Activated CD4-positive, alpha-beta T cell treated with anti-CD3 and anti-CD28 coated beads, Interleukin-2, amount 10 ng/mL, durations not matched to agents 7 days and 5 days (primary cell): ENCODE results near the gene COL1A1. TPM values are rescaled to one million over a fixed set of nuclear protein-coding genes. Genes with fewer than 3 reads are reported as not detected.

Experiments used
- CTCF ChIA-PET: fragments of 350-600 bp; sonication (Branson Sonifier 250); formaldehyde crosslinking; loops from one replicate; lab custom pipeline; 2021; ENCODE audit warnings: antibody characterized with exemption; lab: Charles Lee
- POLR2A ChIA-PET: fragments of 350-600 bp; sonication (Branson Sonifier 250); formaldehyde crosslinking; loops from one replicate; lab custom pipeline; 2021; ENCODE audit warnings: antibody characterized with exemption; lab: Charles Lee
- DNase-seq: peaks from one replicate; pipeline ENCODE4 v3.0.0-alpha.2; 2020
- H3K27ac Mint-ChIP-seq: one replicate; pipeline ENCODE4 v1.8.0; 2021; ENCODE audit warnings: mild to moderate bottlenecking, moderate library complexity, mixed read lengths
- H3K27me3 Mint-ChIP-seq: one replicate; pipeline ENCODE4 v1.8.0; 2021; ENCODE audit warnings: mixed read lengths
- H3K36me3 Mint-ChIP-seq: one replicate; pipeline ENCODE4 v1.8.0; 2021; ENCODE audit warnings: low read depth, mixed read lengths
- H3K4me1 Mint-ChIP-seq: one replicate; pipeline ENCODE4 v1.8.0; 2021; ENCODE audit warnings: mixed read lengths
- H3K4me3 Mint-ChIP-seq: one replicate; pipeline ENCODE4 v1.8.0; 2021; ENCODE audit warnings: mild to moderate bottlenecking, moderate library complexity, mixed read lengths
- H3K9me3 Mint-ChIP-seq: one replicate; pipeline ENCODE4 v1.8.0; 2021; ENCODE audit warnings: mixed read lengths
- total RNA-seq, 2 experiments: library from RNA; stranded (reverse); gene quantifications; one replicate each; pipeline ENCODE4 v1.2.3, GENCODE V29; 2021

The COL1A1 gene
- total RNA-seq, 2 experiments from 2014 or later = 0.31 to 0.55 TPM

DNA sequence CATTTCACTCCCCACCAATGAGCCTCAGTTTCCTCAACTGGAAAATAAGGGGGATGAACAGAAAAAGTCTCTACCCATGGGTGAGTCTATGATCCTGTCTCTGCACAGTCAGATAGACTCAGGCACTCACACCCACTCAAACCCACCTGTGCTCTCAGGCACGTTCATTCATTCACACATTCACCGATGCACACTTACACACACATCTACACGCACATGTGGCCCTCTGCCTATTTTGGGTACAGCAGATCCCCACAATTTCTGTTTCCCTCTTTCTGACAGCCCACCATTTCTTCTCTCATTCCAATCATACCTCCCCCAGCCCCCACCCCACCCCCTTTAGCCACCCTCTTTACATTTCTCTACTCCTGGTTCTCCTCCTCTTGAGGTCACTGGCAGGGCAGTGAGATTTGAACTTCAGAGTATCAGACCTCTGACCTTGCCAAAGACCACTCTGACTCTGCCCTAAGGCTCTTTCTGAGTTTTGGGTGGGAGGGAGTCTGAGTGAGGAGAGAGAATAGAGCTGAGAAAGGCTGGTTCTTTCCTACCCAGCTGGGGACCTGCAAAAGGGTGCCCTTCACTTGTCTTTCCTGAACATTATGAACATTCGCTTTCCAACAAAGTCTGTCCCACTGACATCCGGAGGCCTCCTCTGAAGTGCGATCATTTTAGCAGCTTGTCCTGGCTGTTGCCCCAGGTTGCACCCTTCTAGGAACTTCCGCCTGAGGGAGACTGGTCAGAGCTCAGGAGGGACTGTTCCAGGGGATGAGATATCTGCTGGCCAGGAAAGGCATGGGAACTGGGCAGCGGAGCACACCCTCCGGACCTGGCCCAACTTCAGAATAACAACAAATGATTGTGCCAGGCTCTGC is 10.1 kb upstream of the COL1A1 start:
- CTCF ChIA-PET = interaction anchor here (1.4 to 3.2 kb wide), 3 partner anchors 10 to 13 kb away, joined by 3 to 26 read pairs (median 19); partner anchors contain the start of gene COL1A1
- POLR2A ChIA-PET = no interaction called here
- Mint-ChIP-seq H3K27ac (no peak overlapping the region), H3K4me3 (no peak overlapping the region), H3K9me3 (no peaks in the 10 kb centered on the region), H3K36me3 (no peaks in the 10 kb centered on the region), H3K4me1 (peaks cover 9% of the 10 kb centered on the region), H3K27me3 (peaks cover 29% of the 10 kb centered on the region)
- DNase-seq = no peak

DNA sequence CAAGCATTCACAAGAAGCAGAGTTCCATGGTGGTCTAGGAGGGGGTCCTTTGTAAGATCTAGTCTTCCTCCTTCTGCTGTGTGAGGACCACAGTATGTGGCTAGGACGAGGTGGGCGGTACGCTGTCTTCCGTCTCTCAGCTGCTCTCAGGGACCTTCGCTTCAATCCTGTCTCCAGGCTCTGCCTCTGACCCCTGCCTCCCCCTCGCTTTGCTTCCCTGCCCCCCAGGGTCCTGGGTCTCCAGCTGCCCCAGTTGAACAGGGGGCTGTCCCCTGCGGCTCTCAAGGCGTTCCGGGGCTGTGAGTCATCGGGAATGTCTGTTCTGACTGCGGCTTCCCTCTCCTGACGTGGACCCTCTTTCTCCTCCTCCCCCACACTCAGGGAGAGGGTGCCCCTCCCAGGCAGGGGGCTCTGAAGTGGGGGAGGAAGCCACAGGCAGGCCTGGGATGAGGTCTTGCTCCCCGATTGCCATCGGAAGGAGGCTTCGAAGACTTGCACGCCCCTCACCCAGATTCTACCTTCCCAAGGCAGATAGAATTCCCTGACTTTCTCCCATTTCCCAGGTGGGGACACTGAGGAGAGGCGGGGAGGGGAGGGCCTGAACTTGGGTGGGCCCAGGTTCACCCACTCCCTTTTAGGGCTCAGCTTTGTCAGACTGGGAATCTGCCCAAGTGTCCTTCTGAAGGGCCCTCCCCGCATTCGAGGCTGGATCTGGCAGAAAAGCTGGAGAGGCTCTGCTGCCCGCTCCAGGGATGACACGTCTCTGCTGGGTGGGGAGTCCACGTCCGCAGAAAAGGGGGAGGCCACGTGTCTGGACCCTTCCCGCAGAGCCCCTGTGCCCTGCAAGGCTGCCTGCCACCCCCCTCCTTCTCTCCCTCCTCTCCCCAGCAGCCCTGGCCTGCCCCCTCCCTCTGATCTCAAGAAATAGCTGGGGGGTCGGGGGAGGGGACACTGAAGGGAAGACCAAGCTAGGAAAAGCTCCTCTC is 9.1 kb upstream of the COL1A1 start:
- H3K27ac Mint-ChIP-seq = no peak overlapping the region
- no peak for DNase-seq
- no peaks in the 10 kb centered on the region for H3K36me3 Mint-ChIP-seq
- H3K27me3 Mint-ChIP-seq = peaks cover 35% of the 10 kb centered on the region
- POLR2A ChIA-PET = no interaction called here
- no peaks in the 10 kb centered on the region for H3K9me3 Mint-ChIP-seq
- no peak overlapping the region for H3K4me3 Mint-ChIP-seq
- CTCF ChIA-PET = interaction anchor here (3.2 kb wide), 1 partner anchor 9 kb away, joined by 19 read pairs; the partner anchor contains the start of gene COL1A1
- H3K4me1 Mint-ChIP-seq = peaks cover 9% of the 10 kb centered on the region

- Mint-ChIP-seq H3K4me3 (no peak overlapping the region), H3K9me3 (no peaks in the 10 kb centered on the region), H3K27me3 (peaks cover 40% of the 10 kb centered on the region), H3K4me1 (peaks cover 9% of the 10 kb centered on the region), H3K27ac (no peak overlapping the region), H3K36me3 (no peaks in the 10 kb centered on the region)
- CTCF ChIA-PET = interaction anchor here (0.6 to 3.2 kb wide), 4 partner anchors 9 to 225 kb away, joined by 4 to 19 read pairs (median 6); partner anchors contain the start of gene COL1A1
- POLR2A ChIA-PET = no interaction called here
- no peak for DNase-seq
Measured at GRCh38 chr17:50209472-50210239, 8.2 kb upstream of the COL1A1 start.

DNA sequence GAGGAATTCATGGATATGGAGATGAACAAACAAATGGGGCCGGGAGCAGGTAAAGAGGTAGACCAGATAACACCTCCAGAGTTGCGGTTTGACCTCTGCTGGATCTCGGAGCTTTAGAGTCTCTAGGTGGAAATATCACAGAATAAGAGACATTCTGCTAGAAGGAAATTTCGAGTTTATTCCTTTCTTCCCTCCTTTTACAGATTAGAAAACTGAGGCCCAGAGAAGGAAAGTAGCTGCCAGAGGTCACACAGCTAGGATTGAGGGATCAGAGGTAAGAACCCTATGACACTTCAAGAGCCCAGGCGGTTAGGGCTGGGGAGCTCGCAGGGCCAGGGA is 7.7 kb upstream of the COL1A1 start:
- DNase-seq = no peak
- no peaks in the 10 kb centered on the region for H3K36me3 Mint-ChIP-seq
- H3K27ac Mint-ChIP-seq = no peak overlapping the region
- ChIA-PET POLR2A (no interaction called here), CTCF (interaction anchor here (0.6 to 3.2 kb wide), 4 partner anchors 8 to 226 kb away, joined by 4 to 19 read pairs (median 6); partner anchors contain the start of gene COL1A1)
- no peak overlapping the region for H3K4me3 Mint-ChIP-seq
- H3K27me3 Mint-ChIP-seq = peaks cover 36% of the 10 kb centered on the region
- peaks cover 9% of the 10 kb centered on the region for H3K4me1 Mint-ChIP-seq
- no peaks in the 10 kb centered on the region for H3K9me3 Mint-ChIP-seq

DNA sequence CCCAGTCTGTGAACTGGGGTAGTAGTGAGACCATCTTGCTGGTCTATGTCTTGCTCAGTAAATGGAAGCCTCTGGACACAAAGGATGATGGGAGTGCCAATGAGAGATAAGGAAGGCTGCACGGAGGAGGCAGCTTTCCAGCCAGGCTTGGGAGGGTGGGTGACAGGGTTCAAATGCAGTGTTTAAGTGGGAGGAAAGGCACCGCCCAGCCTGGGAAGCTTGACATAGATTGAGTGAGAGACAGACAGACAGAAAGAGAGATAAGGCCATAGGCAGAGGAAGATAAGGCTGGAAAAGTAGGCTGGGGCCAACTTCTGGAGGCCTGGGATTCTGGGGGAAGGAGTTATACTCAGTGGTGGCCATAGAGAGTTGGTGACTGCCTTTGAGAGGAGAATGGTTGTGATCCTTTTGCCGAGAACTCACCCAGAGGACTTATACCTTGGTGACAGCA is 7.2 kb upstream of the COL1A1 start:
- Mint-ChIP-seq H3K4me3 (no peak overlapping the region), H3K4me1 (peaks cover 9% of the 10 kb centered on the region), H3K27me3 (peaks cover 38% of the 10 kb centered on the region), H3K36me3 (no peaks in the 10 kb centered on the region), H3K9me3 (no peaks in the 10 kb centered on the region), H3K27ac (no peak overlapping the region)
- no peak for DNase-seq
- ChIA-PET CTCF (interaction anchor here (0.8 to 3.2 kb wide), 4 partner anchors 8 to 114 kb away, joined by 3 to 19 read pairs (median 4); partner anchors contain the start of gene COL1A1), POLR2A (no interaction called here)

- ChIA-PET CTCF (interaction anchor here (1.0 to 3.2 kb wide), 3 partner anchors 7 to 46 kb away, joined by 3 to 19 read pairs (median 4); partner anchors contain the start of gene COL1A1), POLR2A (no interaction called here)
- Mint-ChIP-seq H3K36me3 (no peaks in the 10 kb centered on the region), H3K27me3 (peaks cover 40% of the 10 kb centered on the region), H3K27ac (no peak overlapping the region), H3K9me3 (no peaks in the 10 kb centered on the region), H3K4me3 (no peak overlapping the region), H3K4me1 (peaks cover 5% of the 10 kb centered on the region)
- DNase-seq = no peak
Measured at GRCh38 chr17:50207792-50208567, 6.5 kb upstream of the COL1A1 start.

DNA sequence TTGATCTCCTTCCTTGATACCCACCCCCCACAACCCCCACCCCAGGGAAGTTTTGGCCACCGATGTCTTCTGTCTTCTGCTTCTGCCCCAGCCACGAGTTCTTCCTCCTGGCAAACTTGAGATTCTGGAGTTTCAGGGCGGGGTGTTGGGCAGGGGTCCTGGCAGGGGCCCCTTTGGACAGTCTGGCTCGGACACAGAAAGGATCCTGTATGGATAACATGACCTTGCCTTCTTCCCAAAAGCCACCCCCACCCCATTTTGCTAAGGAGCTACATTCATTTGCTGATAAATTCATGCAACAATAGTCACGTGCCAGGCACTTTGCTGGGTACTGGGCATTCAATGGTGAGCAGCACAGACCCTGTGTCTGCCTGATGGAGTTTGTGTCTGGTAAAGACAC is 5.9 kb upstream of the COL1A1 start:
- DNase-seq = no peak
- Mint-ChIP-seq H3K27me3 (peaks cover 47% of the 10 kb centered on the region), H3K27ac (no peak overlapping the region), H3K4me3 (no peak overlapping the region), H3K36me3 (no peaks in the 10 kb centered on the region), H3K4me1 (peaks cover 4% of the 10 kb centered on the region), H3K9me3 (no peaks in the 10 kb centered on the region)
- POLR2A ChIA-PET = no interaction called here
- CTCF ChIA-PET = no interaction called here

- H3K27ac Mint-ChIP-seq = no peak overlapping the region
- ChIA-PET POLR2A (no interaction called here), CTCF (interaction anchor here (1.0 to 7.3 kb wide), 2 partner anchors 86 to 113 kb away, joined by 4 to 133 read pairs; no protein-coding TSS in a partner anchor)
- no peak for DNase-seq
- H3K36me3 Mint-ChIP-seq = no peaks in the 10 kb centered on the region
- H3K27me3 Mint-ChIP-seq = peaks cover 52% of the 10 kb centered on the region
- H3K4me1 Mint-ChIP-seq = peaks cover 4% of the 10 kb centered on the region
- no peak overlapping the region for H3K4me3 Mint-ChIP-seq
- H3K9me3 Mint-ChIP-seq = no peaks in the 10 kb centered on the region
Measured at GRCh38 chr17:50206604-50207293, 5.3 kb upstream of the COL1A1 start.

- ChIA-PET CTCF (interaction anchor here (1.0 to 7.3 kb wide), 4 partner anchors 50 to 112 kb away, joined by 3 to 133 read pairs (median 4); no protein-coding TSS in a partner anchor), POLR2A (no interaction called here)
- Mint-ChIP-seq H3K4me3 (no peak overlapping the region), H3K36me3 (no peaks in the 10 kb centered on the region), H3K27ac (no peak overlapping the region), H3K27me3 (peaks cover 51% of the 10 kb centered on the region), H3K4me1 (peaks cover 7% of the 10 kb centered on the region), H3K9me3 (no peaks in the 10 kb centered on the region)
- DNase-seq = no peak
Measured at GRCh38 chr17:50205963-50206505, 4.6 kb upstream of the COL1A1 start.

DNA sequence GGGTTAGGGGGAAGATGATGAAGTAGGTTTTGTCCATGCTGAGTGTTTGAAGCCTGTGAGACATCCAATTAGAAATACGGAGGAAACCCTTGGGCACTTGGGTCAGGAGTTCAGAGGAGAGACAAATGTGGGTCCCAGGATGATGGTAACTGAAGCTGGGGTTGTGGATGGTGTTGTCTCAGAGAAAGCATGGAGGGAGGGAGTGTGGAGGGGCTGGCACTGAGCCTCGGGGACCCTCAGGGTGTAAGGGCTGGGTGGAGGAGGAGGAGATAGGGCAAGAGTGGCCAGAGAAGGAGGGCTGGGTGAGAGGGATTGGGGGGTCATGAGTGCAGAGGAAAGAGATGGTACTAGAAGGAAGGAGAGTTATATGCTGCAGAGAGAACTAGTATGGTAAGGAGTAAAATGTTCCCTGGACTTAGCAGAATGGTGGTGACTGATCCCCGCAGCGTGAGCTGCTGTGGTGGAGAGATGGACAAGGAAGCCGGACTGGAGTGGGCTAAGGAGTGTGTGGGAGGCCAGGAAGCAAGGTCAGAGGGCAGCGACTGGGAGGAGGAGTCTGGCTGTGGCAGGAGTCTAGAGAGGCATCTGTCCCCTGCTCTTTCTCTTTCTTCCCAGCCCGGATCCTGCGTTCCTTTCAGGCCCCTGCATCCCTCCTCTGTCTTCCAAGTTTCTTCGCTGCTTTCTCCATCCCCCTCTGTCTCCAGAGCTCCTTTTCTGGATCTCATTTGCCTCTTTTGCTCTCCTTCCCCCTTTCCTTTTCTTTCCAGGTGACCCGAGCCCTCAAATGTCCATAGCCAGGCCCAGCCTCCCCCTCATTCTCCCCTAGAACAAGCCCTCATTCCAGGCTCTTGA is 3.9 kb upstream of the COL1A1 start:
- H3K9me3 Mint-ChIP-seq = no peaks in the 10 kb centered on the region
- H3K27me3 Mint-ChIP-seq = peaks cover 55% of the 10 kb centered on the region
- CTCF ChIA-PET = interaction anchor here (1.0 to 7.3 kb wide), 6 partner anchors 16 to 111 kb away, joined by 3 to 133 read pairs (median 4); no protein-coding TSS in a partner anchor
- no peaks in the 10 kb centered on the region for H3K36me3 Mint-ChIP-seq
- peaks cover 13% of the 10 kb centered on the region for H3K4me1 Mint-ChIP-seq
- no peak overlapping the region for H3K27ac Mint-ChIP-seq
- no peak overlapping the region for H3K4me3 Mint-ChIP-seq
- POLR2A ChIA-PET = no interaction called here
- no peak for DNase-seq
